GM18909 (cell line): ENCODE measurements around the gene KCNH4.
"Not testable (repeated sequence)": the region's sequence is repeated elsewhere in the genome, so short reads cannot be mapped to it uniquely, and the experiment has no call there.

Source experiments
- ATAC-seq: cut with Tn5 transposase; IDR thresholded peaks from one replicate; pipeline ENCODE4 v1.9.1; 2021; ENCODE audit warnings: mild to moderate bottlenecking; ENCODE audit not compliant: unreplicated experiment, poor library complexity

The KCNH4 gene

DNA sequence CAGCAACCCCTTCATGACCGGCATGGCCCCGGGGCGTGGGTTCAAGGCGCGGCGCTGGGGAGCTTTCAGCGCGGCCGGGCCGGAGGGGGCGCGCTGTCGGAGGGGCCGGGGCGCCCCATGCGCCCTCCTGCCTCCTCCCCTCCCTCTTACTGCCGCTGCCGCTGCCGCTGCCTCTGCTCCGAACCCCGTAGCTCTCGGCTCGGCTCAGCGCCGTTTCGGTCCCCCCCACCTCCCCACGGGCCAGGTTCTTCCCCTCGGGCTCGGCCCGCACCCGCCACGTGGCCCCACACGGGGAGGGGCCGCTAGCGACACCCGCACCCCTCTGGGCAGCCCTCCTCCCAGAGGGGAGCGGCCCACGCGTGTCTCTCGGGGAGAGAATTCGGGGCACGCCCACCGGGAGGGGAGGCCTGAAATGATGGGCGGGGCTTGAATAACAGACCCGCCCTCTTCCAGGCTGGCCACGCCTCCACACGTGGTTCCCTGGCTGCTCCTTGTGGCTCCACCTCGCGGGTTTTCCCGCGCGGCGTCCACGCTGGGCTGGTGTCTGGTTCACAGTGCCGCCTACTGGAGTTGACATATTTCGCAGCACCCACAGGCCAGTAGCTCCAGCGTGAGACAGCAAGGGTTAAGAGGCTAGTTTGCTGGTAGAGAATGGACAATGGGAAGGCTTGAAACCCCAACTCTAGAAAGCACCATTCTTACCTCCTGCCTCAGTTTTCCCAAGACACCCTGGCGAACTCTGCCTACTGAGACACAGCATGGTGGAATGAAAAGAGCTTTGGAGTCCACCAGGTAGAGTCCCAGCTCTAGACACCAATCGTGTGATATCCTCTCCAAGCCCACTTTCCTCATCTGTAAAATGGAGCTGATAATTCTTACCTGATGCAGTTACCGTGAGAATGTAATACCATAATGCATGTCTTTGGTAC, at the start of gene KCNH4:
Gene KCNH4, minus strand, starts transcription at position 221 of the 929 bp plus-strand sequence. Its CDS starts 197 bp downstream, at position 24.
- peak; percentile 59 for ATAC-seq

DNA sequence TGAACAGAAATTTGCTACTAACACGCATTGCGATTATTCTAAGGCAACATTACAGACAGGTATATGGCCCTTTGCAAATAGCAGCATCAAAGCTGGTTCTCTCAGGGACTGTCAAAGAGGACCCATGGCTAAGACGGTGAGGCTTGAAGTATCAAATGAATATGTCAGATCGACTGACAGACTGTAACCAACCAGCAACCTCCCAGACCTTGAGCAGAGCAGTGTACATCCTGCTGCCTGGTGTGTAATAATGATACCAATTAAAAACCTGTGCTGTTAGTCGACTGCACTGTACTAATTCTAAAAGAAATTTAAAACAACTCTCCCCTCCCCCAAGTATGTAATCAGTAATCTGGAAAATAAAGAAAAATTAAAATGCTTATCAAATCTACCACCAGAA, 49.3 kb upstream of the KCNH4 start:
- ATAC-seq, result no peak

DNA sequence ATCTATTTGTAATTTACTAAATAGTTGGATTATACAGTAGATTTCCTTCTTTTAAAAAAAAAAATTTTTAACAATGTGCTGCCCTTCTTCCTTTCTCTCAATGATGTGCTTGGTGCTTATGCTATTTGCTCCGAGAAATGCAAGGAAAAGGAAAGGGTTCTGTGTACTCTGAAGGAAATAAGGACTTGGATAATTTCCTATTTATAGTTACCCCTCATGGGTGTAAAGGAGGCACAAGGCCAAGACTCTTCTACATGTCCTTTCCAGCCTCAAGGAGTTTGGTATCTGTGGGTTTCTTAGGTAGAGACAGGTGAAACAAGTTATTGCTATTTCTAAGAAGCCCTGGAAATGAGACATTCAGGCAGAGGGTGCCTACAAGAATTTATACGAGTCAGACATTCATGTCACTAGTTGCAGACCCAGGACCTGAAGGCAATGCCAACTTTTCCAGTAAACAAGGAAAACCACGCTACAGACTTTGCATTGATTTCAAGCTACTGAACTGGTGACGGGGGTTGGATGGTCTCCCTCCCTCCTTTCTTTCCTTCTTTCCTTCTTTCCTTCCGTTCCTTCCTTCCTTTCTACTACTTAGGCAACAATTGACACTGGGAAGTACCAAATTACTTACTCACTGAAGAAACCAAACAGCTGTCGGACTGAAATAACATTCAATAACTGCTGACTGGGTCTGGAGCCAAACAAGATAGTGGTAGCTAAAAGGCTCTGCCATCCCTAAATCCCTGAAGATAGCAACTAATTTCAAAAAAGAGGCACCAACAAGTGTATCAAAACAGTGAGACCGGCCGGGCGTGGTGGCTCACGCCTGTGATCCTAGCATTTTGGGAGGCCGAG, 47.1 kb upstream of the KCNH4 start:
- no peak for ATAC-seq

DNA sequence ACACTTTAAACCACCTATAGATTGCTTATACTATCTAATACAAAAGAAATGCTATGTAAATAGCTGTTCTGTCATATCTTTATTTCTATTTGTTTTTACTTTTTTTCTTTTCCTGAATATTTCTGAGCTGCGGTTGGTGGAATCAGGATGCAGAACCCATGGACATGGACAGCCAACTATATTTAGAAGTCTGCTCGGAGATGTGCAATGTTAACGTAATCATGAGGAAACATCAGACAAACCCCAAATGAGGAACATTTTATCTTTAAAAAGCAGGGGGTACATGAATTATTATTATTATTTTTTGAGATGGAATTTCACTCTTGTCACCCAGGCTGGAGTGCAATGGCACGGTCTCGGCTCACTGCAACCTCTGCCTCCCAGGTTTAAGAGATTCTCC, 44.7 kb upstream of the KCNH4 start:
- ATAC-seq, result no peak

DNA sequence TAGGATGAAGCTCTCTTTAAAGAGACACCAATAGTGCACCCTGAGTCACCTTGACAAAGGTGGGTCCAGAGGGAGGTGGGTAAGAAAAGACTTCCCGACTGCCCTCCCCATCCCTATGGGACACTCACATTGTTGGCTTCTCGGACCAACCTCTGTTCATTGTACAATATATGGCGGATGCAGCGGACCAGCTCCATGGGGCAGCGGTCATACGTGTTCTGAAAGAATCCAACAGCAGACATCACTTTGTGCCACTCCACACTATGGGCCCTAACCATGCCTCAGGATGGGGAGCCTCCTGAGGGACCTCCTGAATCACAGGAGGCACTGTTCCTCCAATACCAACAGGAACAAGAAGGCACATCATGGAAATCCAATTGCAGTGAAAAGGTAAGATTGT, 43.7 kb upstream of the KCNH4 start:
- ATAC-seq, result no peak

DNA sequence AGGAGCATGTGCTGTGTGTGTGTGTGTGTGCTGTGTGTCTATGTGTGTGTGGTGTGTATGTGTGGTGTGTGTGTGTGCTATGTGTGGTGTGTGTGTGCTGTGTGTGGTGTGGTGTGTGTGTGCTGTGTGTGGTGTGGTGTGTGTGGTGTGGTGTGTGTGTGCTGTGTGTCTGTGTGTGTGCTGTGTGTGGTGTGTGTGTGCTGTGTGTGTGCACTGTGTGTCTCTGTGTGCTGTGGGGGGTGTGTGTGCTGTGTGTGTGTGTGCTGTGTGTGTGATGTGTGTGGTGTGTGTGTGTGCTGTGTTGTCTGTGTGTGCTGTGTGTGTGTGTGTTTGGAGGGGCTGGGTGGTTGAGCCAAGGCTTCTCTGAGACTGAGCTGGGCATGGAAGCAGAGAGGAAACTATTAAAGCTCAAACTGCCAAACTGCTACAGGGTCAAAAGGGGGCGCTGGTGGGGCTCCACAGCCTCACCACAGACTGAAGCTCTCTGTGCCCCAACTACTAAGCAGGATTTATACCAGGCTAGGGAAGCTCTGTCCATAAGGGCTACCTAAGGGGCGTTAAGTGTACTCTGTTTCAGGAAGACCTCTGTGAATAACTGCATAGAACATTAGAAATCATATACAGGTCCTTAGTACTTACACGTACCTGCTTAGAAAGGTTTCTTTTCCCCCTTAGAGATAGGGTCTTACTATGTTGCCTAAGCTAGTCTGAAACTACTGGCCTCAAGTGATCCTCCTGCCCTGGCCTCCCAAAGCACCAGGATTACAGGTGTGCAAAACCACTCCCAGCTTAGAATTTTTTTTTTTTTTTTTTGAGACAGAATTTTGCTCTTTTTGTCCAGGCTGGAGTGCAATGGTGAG, 41.2 kb upstream of the KCNH4 start:
- ATAC-seq, result no peak

DNA sequence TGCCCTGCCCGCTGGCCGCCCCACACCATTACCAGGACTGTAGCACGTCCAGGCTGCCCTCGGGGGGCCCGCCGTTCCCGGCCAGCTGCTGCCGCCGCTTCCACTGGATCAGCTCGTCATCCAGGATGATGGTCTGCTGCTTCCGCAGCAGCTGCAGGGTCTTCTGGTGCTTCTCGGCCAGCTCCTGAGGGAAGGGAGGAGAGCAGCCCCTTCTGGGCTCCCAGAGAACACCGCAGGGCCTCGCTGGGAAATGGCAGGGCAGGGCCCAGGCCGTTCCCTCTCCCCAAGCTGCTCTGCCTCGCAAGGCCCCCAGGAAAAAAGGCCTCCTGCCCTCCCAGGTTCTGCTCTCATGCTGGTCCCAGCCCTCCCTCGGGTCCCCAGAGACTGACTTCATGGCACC, 38.3 kb upstream of the KCNH4 start:
- ATAC-seq, result not testable (repeated sequence)

DNA sequence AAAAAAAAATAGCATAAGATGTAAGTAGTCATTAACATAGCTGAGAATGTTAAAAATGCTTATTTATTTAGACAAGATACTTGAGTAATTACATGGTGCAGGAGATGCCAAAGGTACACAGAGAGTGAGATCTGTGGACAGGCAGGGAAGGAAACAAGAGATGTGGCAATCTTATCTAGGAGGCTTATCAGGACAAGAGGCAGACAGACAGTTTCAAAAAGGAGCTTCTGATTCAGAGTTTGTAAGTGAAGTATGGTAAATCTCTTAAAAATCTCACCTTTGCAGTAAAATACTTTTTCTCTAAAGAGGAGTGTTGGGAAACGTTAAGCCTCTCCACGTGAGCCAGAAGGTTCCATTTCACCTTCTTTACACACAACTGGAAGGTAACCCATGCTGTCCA, 33.2 kb upstream of the KCNH4 start:
- no peak for ATAC-seq

DNA sequence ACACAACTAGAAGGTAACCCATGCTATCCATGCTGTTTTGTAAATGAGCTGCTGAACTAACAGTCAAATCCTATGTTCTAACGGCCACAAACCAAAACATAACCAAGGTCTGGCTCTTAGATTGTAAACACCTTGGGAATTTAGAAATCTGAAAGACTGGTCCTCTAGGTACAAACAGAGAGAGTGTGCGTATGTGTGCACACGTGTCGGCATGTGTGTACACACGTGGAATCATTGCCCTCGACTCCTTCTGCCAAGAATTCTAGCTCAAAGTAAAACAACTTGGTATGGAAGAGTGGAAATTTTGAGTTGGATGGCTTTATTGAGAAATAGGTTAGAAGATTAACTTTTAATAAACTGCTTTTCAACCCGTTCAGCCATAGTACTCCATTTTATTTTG, 31.4 kb upstream of the KCNH4 start:
- no peak for ATAC-seq

DNA sequence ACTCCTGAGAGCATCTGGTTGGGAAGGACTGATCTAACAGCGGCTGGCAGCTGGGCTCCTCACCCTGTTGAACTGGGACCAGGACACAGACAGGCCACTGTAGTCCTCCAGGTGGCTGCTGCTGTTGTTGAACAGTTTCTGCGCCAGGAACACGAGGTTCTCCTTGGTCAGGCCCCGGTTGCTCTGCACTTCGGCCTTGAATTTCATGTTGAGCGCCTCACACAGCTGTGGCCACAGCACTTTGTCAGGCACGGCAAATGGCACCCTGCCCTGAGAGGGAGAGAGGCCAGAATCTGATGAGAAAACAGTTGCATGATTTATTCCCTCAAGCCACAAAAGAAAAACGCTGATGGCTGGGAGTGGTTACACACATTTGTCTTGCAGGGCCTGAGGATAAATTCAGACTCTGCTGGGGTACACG, 31.0 kb upstream of the KCNH4 start:
- not testable (repeated sequence) for ATAC-seq

DNA sequence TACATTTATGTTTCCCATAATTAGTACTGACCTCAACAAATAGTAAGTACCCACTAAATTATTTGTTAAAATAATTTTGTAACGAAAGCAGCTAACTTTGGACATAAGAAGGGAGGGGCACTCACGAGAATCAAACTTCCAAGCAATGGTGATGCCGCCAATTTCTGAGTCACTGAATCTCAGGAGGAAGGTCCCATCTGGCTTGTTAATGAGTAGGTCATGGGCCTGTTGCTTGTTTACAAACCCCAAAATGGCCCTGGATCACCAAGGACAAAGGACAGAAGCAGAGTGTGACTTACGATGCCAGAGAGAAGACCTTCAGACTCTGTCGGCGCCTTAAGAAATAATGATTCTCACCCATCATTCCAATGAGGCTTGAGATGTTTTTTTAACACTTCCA, 29.1 kb upstream of the KCNH4 start:
- ATAC-seq, result no peak

DNA sequence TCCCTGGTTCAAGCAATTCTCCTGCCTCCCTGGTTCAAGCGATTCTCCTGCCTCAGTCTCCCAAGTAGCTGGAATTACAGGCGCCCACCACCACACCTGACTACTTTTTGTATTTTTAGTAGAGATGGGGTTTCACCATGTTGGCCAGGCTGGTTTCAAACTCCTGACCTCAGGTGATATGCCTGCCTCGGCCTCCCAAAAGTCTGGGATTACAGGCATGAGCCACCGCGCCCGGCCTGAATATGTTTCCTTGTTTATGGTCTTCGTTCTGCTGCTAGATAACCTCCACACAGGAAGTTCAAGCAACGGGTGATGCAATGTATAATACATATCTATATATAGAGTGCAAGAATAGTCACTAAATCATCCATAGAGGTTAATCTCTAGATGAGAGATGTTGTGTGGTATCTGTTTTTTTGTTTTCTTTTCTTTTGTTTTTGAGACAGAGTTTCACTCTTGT, 25.2 kb upstream of the KCNH4 start:
- ATAC-seq, result not testable (repeated sequence)

DNA sequence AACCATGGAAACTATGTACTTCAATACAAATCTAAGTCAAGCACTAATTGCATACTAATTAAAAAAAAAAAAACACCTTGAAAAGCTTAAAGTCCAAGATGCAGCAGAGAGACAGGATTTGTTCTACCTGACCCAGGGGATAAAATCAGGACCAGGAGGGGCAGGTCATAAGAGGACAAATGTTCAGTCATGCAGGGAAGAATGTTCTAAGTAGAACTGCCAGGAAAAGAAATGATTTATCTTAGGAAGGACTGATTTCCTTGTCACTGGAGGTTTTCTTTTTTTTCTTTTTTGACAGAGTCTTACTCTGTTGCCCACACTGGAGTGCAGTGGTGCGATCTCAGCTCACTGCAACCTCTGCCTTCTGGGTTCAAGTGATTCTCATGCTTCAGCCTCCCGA, 22.4 kb upstream of the KCNH4 start:
- ATAC-seq, result no peak

DNA sequence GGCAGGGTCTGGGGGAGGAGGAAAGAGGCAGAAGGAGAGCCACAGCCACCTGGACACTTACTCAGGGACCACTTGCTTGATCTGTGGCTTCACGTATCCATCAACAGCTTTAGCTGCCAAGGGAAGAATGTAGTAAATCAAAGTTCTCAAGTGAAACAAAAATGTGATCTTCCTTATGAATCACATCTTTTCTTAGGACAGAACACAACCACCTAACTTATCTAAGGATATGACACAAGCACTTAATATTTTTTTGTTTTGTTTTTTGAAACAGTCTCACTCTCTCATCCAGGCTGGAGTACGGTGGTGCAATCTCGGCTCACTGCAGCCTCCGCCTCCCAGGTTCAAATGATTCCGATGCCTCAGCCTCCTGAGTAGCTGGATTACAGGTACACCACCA, 21.8 kb upstream of the KCNH4 start:
- ATAC-seq, result no peak

DNA sequence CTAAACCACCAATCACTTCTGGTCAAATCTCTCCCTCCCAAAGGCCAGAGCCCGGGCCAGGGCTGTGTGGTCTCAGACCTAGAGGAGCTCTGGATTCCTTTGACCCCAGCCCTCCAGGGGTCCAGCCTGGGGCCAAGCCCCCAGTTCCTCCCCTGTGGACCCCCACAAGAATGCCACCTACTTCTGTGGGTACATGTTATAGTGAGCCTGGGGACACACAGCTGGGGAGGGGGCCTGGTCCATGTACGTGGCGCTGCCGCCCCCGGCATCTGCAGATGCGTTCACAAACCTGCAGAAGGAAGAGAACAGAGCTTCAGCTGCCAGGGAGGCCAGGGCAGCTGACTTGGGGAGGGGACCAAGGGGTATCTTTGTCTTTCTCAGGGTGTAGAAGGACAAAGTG, 21.2 kb upstream of the KCNH4 start:
- ATAC-seq, result no peak

DNA sequence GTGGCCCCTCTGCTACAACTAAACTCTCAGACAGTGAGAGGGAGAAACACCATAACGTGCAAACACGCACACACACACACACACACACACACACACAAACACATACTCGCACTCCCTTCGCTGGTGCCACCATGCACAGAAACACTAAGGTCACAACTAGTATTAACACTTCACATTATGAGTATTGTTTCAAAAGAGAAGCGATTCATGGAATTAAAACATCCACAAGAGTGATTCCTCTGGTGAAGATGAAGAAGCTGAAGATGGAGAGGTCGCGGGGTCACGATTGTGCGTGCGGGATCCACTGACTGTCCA, 20.5 kb upstream of the KCNH4 start:
- ATAC-seq, result no peak

DNA sequence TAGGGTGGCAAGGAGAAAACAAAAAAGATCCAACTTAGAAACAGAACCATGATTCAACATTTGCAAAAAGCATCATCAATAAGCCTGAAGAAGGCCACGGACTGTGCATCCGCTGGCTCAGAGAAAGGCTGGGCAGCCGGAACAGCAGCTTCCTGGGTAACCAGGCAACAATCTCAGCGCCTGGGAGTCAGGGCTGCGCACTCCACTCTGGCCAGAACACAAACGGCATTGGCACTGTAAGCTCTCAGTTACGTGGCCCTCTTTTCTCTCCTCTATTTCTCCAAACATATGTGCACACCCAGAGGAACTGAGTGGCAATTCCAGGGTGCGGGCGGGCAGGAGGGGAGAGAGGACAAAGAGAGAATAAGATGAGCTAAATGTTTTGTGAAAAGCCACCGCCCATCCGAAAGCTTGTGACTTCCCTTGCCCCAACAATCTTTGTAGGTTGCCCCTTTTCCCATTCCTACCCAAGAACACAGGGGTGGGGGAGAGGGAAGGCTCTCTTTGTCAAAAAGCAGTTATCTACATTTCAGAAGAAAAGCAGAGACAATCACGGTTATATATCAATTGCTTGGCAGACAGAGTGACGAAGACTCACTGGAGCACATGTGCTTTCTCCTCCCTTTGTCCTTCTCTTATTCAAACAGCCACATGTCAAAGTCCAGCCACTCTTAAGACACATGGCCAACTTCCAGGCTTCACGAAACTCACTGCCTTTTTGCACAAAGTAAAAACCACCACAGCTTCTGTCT, 19.9 kb upstream of the KCNH4 start:
- ATAC-seq, result no peak

DNA sequence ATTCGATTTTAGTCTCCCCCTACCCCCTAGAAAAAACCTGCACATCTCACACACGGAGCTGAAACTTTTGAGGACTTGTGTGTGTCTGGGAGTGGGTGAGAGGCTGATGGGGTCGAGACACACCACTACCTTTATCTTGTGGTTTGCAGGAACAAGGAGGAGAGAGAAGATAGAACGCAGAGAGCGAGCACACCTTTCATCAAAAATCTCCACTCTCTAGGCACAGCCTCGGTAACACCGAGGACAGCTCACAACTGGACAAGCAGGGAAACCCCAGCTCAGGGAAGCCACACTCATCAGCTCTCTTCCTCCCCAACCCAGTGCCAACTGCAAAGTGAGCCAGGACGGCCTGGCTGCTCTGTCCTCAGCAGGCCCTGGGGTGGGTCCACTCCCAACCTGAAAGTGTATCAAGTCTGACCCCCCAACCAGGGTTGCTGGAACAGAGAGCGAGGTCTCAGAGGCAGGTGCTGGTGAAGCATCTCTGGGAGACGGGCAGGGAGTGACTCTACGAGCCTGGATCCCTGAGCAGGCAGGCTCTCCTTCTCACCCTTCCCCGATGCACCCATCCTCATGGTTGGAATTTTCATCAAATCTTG, 18.6 kb upstream of the KCNH4 start:
- no peak for ATAC-seq

DNA sequence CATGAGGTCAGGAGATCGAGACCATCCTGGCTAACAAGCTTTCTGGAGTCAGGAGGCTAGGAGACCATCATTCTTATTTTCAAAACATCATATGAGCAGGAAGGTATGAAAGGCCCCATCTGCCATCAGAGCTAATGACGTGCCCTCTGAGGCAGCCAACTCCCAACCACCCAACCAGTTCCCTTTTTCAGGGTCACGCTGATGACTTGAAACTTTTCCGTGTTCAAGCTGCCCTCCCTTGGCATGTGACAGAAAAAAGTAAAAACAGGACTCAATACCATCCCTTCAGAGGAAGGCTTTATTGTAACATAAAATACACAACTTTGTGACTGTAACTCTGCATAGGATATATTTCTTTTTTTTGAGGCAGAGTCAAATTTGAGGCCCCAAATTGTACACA, 18.0 kb upstream of the KCNH4 start:
- no peak for ATAC-seq
